Measurements from ENCODE around the gene CHRM1.

CHRM1 gene

DNA sequence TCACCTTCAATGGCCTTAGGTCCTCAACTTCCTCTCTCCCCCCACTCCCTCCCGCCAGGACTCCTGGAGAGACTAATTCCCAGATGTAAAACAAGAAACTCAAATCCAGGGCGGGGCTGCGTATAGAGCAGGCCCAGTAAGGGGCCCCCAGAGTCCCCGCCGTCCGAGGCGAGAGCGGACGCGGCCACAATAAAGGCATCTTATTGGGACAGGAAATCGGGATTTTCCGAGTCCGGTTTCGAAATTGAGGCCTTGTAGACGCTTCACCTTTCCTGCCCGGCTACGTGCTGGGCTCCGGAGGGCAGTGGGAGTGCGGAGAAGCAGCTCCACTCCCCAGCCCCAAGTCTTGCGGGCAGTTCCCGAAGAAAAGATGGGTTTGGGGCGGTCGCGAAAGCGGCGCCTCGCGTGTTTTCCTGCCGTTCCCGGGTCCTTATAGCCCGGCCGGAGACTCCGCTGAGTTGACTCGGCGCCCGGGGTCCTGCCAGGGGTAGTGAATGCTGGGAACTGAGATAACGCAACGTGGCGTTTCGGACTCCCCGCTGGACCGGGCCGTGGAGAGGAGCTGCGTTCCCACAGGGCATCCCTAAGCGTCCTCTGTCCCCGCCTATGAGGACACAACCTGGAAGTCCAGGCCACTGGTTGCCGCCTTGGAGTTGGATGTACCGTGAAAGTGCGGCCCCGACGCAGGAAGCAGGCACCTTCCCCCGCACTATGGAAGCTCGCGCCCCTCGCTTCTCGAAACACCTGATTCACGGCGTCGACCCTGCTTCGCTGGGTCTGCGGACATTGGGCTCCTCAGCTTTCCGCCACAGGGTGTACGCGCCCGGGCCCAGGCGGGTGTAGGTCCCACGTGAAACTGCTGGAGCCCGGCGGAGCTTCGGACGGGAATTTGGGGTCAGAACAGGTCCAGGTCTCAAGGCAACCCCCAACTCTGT lies 4.8 kb upstream of the CHRM1 start:
- peak; percentile 23 for DNase-seq

DNA sequence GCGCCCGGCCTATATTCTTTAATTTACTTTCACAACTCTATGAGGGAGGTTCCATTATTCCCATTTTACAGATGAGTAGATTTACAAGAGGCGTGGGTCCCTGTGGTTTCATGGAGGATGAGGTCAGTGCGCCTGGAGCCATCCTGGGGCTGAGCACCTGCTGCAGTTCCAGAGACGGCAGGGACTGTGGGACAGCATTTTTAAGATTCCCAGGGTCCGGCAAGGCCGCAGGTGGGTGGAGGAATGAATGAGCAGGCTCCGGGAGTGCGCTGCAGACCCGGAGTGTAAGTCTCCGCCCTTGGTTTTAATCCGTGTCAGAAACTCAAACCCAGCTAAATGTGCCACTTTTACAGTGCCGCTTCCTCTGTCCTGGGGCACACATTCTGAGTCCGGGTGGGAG lies 4.1 kb upstream of the CHRM1 start:
- DNase-seq, result peak; percentile 36

- DNase-seq, result peak; percentile 21
Measured at GRCh38 chr11:62923601-62924411, 2.6 kb upstream of the CHRM1 start.

GRCh38 chr11:62922653-62923431 lies 1.7 kb upstream of the CHRM1 start:
- peak; percentile 54 for DNase-seq

DNA sequence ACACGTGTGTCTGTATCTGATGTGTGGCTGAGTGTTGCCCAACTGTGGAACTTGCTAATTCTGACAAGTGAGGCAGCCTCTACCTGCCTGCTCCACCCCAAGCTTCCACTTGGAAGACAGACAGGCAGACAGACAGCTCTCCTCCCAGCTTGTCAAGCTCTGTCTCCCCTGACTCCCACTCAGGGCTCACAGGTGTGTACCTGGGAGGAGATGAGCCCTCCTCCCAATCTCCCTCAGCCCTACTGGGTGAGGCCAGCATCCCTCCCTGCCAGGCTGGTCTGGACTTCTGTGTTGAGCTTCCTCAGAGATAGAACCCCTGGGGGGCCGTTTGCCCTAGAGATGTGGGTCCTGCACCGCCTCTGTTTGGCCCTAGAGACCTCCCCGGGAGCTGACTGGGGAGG lies 1.0 kb upstream of the CHRM1 start:
- DNase-seq, result no peak

- DNase-seq, result peak; percentile 81
Measured at GRCh38 chr11:62921573-62922188, 518 bp upstream of the CHRM1 start.

DNA sequence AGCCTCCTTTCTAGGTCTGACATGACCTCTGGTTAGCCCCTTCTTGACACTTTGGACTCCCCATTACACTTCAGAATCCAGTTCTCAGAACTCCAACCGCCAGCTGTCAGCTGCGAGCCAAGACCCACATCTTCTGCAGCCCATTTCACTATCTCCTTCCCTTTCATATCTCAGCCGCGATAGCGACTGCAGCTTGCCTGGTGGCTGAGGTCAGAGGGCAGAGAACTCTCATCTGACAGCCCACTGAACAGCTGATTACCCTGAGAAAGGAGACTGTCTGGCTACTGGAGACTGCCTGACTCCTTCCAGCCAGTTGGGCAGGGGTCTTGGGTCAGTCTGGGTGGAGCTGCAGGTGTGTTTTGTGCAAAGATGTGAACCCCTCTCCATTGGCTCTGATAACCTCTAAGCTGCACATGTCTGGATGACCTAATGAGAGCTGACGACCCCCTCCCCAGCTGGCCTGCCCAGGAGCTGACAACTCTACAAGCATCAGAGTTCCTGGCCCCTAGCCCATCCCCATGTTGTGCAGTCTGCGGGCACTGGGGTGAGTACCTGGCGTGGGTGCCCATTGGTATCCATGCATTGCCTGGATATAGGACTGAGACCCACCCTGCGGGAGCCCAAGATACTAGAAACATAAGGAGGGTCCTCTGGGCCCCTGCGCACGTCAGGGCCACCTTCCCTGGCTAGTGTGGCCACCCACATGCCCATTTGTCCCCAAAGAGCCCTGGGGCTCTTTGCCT lies 1.1 kb downstream of the CHRM1 start:
- no peak for DNase-seq

DNA sequence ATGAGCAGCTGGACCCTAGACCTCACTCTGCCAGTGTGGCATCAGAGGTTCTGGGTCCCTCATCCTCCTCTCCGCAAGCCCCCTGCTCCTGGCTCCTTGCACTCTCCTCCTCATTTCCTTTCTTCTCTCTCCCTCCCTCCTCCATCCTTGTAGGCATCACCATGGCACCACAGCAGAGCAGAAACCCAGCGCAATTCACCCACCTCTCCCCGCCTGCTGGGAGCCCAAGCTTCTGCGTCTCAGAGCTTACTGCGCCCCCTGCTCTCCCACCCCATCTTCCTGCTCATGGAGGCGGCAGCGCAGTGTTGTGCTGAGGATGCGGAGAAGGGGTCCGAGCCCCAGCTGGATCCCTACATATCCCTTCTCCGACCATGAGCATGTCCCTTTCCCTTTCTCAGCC lies 1.7 kb downstream of the CHRM1 start:
- no peak for DNase-seq

DNA sequence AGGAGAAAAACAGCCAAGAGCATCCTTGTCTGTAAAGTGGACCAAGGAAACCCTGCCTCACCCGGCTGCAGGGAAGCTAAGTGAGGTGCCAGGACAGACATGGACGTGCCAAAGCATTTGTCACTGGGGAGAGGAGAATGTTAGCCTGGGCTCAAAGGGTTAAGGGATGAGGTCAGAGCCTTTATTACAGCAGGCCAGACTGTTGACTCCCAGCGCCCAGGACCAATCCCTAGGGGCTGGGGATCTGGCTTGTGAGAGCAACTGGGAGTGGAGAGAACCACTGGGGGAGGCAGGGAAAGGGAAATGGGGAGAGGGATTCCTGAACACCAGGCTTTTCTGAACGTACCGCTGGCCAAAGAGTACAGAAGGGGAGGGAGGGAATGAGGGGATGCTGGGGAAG lies 2.6 kb downstream of the CHRM1 start:
- DNase-seq, result no peak

DNA sequence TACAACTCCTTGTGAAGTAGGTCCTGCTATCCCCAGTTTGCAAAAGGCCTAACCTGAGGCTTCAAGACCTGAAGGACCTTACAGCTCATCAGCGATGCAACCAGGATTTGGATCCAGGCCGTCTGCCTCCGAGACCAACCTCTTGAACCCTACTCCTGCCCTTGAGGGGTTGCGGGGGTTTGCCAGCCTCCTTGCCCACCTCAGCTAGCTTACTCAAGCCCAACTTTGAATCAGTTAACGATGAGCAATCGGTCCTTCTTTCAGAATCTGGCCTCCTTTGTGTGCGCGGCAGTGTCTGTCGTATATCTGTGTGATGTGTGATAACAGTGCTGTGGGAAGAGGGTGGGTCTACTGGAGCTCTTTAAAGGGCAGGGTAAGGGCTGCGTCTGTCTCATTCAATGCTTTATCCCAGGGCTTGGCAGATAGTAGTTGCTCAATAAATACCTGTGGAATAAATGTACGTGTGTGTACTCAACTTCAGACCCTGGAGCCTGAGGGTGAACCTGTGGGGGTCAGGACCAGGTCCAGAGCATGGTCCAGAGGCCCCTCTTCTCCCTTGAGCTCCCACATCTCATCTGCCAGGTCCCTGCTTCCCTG lies 3.2 kb downstream of the CHRM1 start:
- no peak for DNase-seq

DNA sequence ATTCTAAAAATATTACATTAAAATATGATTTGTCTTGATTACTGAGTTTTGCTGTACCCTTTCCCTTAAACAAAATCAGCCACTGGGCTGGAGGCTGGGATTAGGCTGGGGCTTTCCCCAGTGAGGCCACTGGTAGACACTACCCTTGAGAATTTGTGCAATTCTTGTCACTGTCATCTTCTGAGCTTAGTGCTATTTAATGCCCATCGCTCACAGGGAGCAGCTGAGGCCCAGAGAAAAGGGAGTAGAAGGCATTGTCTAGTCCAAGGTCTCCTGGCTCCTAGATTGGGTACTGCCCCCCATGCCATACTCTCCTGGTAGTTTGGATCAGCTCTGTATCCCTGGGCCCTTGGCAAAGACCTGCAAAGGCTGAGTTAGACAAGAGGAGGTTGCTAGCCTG lies 6.7 kb downstream of the CHRM1 start:
- DNase-seq, result no peak

DNA sequence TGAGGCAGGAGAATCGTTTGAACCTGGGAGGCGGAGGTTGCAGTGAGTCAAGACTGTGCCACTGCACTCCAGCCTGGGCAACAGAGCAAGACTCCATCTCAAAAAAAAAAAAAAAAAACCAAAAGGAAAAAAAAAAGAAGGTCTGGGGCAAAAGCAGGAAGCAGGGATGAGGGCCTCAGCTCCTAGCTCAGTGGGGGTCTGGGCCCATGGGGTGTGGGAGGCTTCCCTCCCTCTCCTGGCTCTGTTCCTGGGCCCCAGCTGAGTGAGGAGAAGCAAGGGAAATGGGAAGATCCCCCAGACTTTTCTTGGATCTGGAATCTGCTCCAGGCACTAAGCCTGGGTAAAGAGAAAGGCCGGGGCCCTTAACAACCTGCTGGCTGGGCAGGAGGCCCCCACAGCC lies 8.9 kb downstream of the CHRM1 start:
- no peak for DNase-seq

DNA sequence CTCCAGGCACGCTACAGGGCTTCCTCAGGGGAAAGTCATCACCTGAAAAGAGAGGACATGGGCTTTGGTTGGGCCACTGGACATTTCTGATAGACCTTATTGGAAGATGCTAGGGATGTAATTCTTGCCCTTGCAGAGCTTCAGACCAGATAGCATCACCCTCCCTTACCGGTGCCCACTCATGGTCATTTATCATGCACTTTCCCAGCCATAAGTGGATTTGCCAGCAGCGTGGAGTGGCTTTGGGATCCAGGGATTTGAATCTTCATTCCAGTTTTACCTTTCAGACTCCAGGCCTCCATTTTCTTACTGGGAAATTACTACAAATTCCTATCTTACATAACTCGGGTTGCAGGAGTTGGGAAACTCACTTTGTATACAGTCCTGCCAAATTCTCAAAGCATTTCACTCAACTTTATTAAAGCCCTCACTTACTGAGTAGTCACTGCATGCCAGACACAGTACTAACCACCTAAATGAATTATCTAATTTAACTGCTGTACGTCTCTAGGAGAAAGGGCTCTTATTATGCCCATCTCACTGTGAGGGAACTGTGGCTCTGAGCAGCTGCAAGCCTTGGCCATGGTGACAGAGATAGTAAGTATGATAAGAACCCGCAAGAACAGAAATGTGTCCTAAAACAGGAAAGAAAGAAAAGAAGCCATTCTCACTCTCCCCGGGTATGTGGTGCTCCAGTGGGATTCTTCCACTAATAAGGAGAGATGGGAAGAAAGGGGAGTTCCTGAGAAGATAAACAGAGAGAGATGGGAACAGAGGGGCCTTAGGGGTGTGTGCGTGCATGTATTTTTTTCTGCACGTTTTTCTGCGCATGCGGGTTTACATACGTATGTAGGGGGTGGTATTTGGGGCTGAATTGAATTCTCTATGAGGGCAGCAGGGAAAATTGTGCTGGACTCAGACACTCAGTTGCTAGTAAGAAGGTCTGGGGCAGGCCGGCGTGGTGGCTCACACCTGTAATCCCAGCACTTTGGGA lies 9.7 kb downstream of the CHRM1 start:
- DNase-seq, result no peak

DNA sequence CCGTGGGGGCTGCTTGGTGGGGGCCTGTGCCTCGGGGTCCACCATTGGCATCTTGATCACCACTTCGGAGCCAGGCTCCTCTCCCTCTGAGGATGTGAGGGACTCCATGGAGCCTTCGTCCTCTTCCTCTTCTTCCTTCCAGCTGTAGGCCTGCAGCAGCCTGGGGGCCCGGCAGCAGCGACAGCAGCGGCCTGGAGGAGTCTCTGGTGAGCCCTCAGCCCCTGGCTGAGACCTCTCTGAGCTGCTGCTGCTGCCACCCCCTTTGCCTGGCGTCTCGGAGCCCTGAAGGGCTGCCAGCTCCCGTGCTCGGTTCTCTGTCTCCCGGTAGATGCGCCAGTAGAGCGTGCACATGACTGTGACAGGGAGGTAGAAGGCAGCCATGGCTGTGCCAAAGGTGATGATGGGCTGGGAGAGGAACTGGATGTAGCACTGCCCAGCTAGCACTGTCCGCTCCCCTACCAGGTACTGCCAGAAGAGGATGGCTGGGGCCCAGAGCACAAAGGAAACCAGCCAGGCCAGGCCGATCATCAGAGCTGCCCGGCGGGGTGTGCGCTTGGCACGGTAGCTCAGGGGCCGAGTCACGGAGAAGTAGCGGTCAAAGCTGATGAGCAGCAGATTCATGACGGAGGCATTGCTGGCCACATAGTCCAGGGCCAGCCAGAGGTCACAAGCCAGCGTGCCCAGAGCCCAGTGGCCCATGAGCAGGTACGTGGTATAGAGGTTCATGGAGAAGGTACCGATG lies 10.9 kb downstream of the CHRM1 start:
- no peak for DNase-seq

DNA sequence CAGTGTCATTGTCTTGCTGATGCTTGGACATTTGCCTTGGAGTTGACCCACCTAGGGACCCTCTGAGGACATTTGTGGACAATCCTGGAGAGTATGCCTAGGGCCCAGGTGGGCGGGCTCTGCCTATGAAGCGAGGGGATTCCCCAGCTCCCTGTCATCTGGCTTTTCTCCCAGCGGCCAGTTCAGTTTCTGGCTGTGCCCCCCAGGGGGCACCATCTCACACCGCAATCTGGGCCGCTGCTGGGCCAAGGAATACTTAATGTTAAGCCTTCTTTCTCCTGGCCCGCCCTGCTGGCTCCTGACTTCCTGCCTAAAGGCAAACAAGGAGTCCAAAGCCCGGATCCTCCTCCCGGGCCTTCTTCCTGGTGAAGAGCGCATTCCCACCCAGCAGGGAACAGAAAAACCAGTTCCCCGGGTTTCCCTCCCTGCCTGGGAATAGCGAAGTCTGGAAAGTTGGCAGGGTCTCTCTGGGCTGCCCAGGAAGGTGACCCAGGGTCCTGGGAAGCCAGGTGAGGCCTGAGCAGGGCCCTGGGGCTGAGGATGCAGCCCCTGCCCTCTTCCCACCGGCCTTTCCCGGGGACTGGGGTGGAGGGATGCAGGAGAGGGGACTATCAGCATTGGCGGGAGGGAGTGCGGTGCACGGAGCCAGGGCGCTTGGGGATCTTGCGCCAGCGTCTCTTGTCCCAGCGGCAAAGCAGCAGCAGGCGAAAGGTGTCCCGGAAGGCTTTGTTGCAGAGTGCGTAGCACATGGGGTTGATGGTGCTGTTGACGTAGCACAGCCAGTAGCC lies 11.9 kb downstream of the CHRM1 start:
- peak; percentile 96 for DNase-seq

DNA sequence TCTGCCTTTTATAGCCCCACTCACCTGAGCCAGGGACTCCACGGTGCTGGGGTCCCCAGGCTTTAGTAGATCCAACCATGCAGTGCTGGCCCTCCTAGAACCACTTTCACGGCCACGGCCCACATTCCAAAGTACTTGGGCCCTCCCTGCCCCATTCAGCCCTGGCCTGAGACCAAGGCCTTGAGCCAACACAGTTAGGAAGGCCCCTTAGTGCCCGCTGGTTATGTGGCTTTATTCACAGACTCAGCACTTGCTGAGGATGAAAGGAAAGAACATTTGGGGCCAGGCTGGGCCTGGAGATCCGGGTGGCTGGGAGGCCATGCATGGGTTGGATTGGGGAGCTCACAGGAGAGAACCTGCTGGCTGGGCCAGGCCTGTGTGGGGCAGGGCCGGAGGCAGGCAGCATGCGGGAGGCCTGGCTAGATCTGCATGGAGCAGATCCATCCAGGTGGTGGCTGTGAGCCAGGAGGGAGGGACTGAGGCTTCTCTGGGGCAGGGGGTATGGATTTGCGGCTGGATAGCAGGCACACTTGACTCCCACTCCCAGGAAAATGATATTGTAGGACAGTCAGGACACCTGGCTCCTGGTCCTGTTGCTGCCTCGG lies 12.6 kb downstream of the CHRM1 start:
- no peak for DNase-seq

- DNase-seq, result peak; percentile 75
Measured at GRCh38 chr11:62905927-62906531, 15.1 kb downstream of the CHRM1 start.

GRCh38 chr11:62905296-62905695 lies 15.9 kb downstream of the CHRM1 start:
- no peak for DNase-seq

Measured in 8988T (cell line).